ENCODE data around the gene DNAH6.

The DNAH6 gene

GRCh38 chr2:84619794-84620371, 103.6 kb downstream of the DNAH6 start:
- no peak overlapping the region for H3K4me2 ChIP-seq (ENCODE audit: low read length)
- no peaks in the 10 kb centered on the region for H4K20me1 ChIP-seq (ENCODE audit: insufficient read depth, low read length)
- no peaks in the 10 kb centered on the region for H3K27me3 ChIP-seq (ENCODE audit: low read depth, low read length)
- no peak overlapping the region for H3K4me3 ChIP-seq (ENCODE audit: low read length)
- H3K27ac ChIP-seq (ENCODE audit: low read length), result no peak overlapping the region
- H2AFZ ChIP-seq (ENCODE audit: low read depth, low read length), result no peak overlapping the region
- no peak overlapping the region for H3K9ac ChIP-seq (ENCODE audit: low read length)
- no peaks in the 10 kb centered on the region for H3K36me3 ChIP-seq (replicated peaks; ENCODE audit: low read depth, low read length)
- H3K79me2 ChIP-seq (ENCODE audit: low read length), result no peaks in the 10 kb centered on the region
- peaks cover 11% of the 10 kb centered on the region for H3K4me1 ChIP-seq (ENCODE audit: low read length)
- no peak for TF ChIP-seq EZH2phosphoT487 (IDR thresholded peaks at IDR 0.05; ENCODE audit: low read depth)
- TF ChIP-seq CTCF (IDR thresholded peaks at IDR 0.05; ENCODE audit: low read depth, low read length), result no peak
- no peaks in the 10 kb centered on the region for H3K9me3 ChIP-seq (ENCODE audit: insufficient read depth, low read length)

- Histone ChIP-seq H3K79me2 (ENCODE audit: low read length) (no peaks in the 10 kb centered on the region), H3K4me3 (ENCODE audit: low read length) (no peak overlapping the region), H3K4me1 (ENCODE audit: low read length) (no peaks in the 10 kb centered on the region), H3K4me2 (ENCODE audit: low read length) (no peak overlapping the region), H2AFZ (ENCODE audit: low read depth, low read length) (0 out of 2 replicates have a peak overlapping the region, but pooled peaks have one; percentile 20), H3K9ac (ENCODE audit: low read length) (no peak overlapping the region), H3K9me3 (ENCODE audit: insufficient read depth, low read length) (no peaks in the 10 kb centered on the region), H3K27ac (ENCODE audit: low read length) (no peak overlapping the region), H3K36me3 (replicated peaks; ENCODE audit: low read depth, low read length) (no peaks in the 10 kb centered on the region), H3K27me3 (ENCODE audit: low read depth, low read length) (no peaks in the 10 kb centered on the region), H4K20me1 (ENCODE audit: insufficient read depth, low read length) (no peaks in the 10 kb centered on the region)
- TF ChIP-seq EZH2phosphoT487 (IDR thresholded peaks at IDR 0.05; ENCODE audit: low read depth) (no peak), CTCF (IDR thresholded peaks at IDR 0.05; ENCODE audit: low read depth, low read length) (no peak)
Measured at GRCh38 chr2:84628486-84628885, 112.2 kb downstream of the DNAH6 start.

GRCh38 chr2:84629550-84629949, 113.3 kb downstream of the DNAH6 start:
- no peak overlapping the region for H2AFZ ChIP-seq (ENCODE audit: low read depth, low read length)
- H3K4me1 ChIP-seq (ENCODE audit: low read length), result no peaks in the 10 kb centered on the region
- no peaks in the 10 kb centered on the region for H4K20me1 ChIP-seq (ENCODE audit: insufficient read depth, low read length)
- H3K9me3 ChIP-seq (ENCODE audit: insufficient read depth, low read length), result no peaks in the 10 kb centered on the region
- TF ChIP-seq EZH2phosphoT487 (IDR thresholded peaks at IDR 0.05; ENCODE audit: low read depth) (no peak), CTCF (IDR thresholded peaks at IDR 0.05; ENCODE audit: low read depth, low read length) (no peak)
- H3K79me2 ChIP-seq (ENCODE audit: low read length), result no peaks in the 10 kb centered on the region
- H3K27ac ChIP-seq (ENCODE audit: low read length), result no peak overlapping the region
- no peak overlapping the region for H3K4me2 ChIP-seq (ENCODE audit: low read length)
- no peaks in the 10 kb centered on the region for H3K27me3 ChIP-seq (ENCODE audit: low read depth, low read length)
- no peak overlapping the region for H3K9ac ChIP-seq (ENCODE audit: low read length)
- H3K4me3 ChIP-seq (ENCODE audit: low read length), result no peak overlapping the region
- H3K36me3 ChIP-seq (replicated peaks; ENCODE audit: low read depth, low read length), result no peaks in the 10 kb centered on the region

- Histone ChIP-seq H3K4me2 (ENCODE audit: low read length) (peak overlapping the region; percentile 42; the same call in 1 of the 2 replicates), H3K4me3 (ENCODE audit: low read length) (no peak overlapping the region; the same call in 1 of the 2 replicates), H4K20me1 (ENCODE audit: insufficient read depth, low read length) (no peaks in the 10 kb centered on the region), H3K27me3 (ENCODE audit: low read depth, low read length) (no peaks in the 10 kb centered on the region), H3K79me2 (ENCODE audit: low read length) (no peaks in the 10 kb centered on the region), H3K4me1 (ENCODE audit: low read length) (no peaks in the 10 kb centered on the region), H2AFZ (ENCODE audit: low read depth, low read length) (no peak overlapping the region), H3K9ac (ENCODE audit: low read length) (no peak overlapping the region), H3K36me3 (replicated peaks; ENCODE audit: low read depth, low read length) (no peaks in the 10 kb centered on the region), H3K9me3 (ENCODE audit: insufficient read depth, low read length) (no peaks in the 10 kb centered on the region), H3K27ac (ENCODE audit: low read length) (no peak overlapping the region)
- TF ChIP-seq CTCF (IDR thresholded peaks at IDR 0.05; ENCODE audit: low read depth, low read length) (peak; percentile 84), EZH2phosphoT487 (IDR thresholded peaks at IDR 0.05; ENCODE audit: low read depth) (no peak)
Measured at GRCh38 chr2:84631047-84631446, 114.7 kb downstream of the DNAH6 start.

Measured in OCI-LY3 (cell line).